ENCODE data around the gene CRYGC. TPM values are rescaled to one million over a fixed set of nuclear protein-coding genes. Genes with fewer than 3 reads are reported as not detected.
"Not testable (repeated sequence)": the region's sequence is repeated elsewhere in the genome, so short reads cannot be mapped to it uniquely, and the experiment has no call there.

CRYGC gene
- total RNA-seq, 2 donors from 2014 or later = not detected

DNA sequence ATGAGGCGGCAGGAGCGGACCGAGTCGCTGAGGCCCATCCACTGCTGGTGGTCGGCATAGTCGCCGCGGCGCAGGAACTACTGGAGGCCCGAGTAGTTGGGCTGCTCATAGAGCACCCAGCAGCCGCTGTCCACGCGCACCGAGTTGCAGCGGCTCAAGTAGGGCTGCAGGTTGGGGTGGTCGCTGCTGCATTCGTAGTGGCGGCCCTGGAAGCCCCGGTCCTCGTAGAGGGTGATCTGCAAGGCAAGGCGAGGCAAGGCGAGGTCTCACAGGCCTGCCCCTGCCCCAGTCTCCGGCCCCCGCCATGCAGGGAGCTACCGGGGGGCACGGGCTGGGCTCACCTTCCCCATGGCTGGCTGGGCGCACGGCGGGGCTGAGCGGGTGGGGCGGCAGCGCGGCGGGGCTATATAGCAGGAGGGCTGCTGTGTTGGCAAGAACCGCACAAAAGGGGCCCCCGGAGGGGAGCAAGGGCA is 17.3 kb downstream of the CRYGC start:
- not testable (repeated sequence) for H3K9me3 Mint-ChIP-seq; ATAC-seq; H3K27ac Mint-ChIP-seq; DNase-seq (ENCODE audit: low spot score in 2 of 2); H3K36me3 Mint-ChIP-seq

DNA sequence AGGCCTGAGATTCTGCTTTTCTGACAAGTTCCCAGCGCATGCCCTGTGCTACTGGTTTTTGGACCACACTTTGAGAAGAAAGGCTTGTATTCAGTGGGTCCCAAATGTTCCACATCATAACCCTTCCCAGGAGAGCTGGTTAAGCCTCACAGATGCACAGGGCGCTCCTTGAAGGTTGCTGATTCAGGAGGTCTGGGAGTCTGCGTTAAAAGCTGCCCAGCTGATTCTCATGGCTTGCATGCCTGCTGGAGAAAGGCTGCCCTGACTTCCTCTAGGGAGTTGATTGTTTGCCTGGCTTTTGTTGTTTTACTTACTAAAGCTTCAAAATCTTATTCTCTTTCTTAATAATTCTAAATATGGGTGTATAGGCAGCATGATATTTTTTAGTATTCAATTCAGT is 26.0 kb downstream of the CRYGC start:
- Mint-ChIP-seq H3K27ac (no peak overlapping the region), H3K36me3 (no peaks in the 10 kb centered on the region), H3K9me3 (no peaks in the 10 kb centered on the region)
- no peak for DNase-seq (ENCODE audit: low spot score in 2 of 2)
- no peak for ATAC-seq

DNA sequence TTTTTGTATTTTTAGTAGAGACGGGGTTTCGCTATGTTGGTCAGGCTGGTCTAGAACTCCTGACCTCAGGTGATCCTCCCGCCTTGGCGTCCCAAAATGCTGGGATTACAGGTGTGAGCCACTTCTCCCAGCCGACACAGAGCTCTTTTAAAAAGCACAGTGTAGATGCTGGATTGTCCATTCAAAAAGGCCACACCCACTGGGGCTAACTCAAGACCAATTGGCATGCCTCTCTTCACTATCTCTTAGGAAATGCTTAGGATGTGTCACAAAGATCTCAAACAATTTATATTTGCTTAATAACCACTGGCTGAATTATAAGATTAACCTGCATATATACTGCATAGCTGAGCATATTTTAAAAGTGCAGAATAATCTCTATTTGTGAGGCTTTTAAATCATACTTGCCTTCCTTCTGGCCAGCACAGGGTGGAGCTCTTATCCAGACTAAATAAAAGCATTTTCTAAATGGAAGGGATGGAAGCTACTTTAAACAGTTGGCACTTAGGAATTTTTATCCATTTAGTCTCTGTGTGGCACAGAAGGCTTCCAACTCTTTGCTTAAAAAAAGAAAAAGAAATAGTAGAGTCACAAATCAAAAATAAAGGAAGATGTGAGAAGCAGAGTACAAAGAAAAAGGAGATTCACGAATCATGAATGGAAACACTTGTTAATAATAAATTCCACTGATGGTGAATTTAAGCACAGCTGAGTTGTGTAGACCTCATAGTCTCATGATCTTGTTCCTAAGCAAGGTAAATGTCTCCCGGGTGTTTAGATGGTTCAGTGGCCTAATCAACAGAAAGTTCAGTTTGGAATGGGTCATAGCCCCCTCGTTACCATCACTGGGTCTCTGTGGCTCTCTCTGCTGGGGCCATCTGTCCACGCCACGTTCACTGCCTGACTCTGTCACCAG is 27.7 kb downstream of the CRYGC start:
- ATAC-seq = peak in 1 of 2 donors; percentile 16
- DNase-seq (ENCODE audit: low spot score in 2 of 2) = no peak
- Mint-ChIP-seq H3K27ac (no peak overlapping the region), H3K9me3 (no peaks in the 10 kb centered on the region), H3K36me3 (no peaks in the 10 kb centered on the region)

DNA sequence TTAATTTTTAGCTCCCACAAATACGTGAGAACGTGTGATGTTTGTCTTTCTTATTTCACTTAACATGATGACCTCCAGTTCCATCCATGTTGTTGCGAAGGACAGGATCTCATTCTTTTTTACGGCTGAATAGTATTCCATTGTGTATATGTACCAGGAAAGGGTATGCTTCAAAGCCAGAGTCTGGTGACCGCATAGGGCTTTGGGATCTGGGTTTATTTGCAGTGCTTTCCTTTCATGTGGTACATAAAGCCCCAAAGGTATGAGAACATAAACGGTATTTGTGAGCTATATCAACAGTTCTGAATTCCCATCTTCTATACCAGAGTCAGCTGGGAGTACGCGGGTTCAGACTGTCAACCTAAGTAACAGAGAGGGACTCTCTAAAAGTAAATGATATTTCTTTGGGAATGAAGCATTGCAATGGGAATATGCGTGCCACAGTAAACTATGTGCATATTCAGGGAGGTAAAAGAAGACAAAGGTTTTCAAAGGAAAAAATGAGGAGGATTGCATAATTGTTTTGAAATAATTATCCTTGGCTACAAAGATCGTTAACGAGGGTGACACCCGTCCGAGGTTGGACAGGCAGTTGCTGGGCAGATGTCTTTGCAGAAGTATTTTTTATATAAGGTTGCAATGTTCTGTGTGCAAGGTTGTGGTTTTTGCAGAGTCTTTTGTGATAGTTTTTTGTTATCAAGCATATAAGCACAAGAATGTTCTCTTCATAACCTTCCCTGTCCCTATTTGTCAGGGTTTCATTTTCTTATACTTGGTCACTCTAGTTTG is 29.8 kb downstream of the CRYGC start:
- no peak for DNase-seq (ENCODE audit: low spot score in 2 of 2)
- H3K36me3 Mint-ChIP-seq = no peaks in the 10 kb centered on the region

DNA sequence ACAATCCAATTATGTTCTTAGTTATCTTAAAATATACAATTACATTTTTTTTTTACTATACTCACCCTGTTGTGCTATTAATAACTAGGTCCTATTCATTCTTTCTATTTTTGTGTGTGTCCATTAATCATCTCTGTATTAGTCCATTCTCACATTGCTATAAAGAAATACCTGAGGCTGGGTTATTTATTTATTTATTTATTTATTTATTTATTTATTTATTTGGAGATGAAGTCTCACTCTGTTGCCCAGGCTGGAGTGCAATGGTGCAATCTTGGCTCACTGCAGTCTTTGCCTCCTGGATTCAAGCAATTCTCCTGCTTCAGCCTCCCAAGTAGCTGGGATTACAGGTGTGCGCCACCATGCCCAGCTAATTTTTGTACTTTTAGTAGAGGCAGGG is 30.9 kb downstream of the CRYGC start:
- DNase-seq (ENCODE audit: low spot score in 2 of 2); H3K9me3 Mint-ChIP-seq; H3K36me3 Mint-ChIP-seq; H3K27ac Mint-ChIP-seq; ATAC-seq: not testable (repeated sequence)

More for the DNA sequence above, 29.8 kb downstream of the CRYGC start:
- no peak for ATAC-seq
- no peak overlapping the region for H3K27ac Mint-ChIP-seq
- H3K9me3 Mint-ChIP-seq = no peaks in the 10 kb centered on the region

DNA sequence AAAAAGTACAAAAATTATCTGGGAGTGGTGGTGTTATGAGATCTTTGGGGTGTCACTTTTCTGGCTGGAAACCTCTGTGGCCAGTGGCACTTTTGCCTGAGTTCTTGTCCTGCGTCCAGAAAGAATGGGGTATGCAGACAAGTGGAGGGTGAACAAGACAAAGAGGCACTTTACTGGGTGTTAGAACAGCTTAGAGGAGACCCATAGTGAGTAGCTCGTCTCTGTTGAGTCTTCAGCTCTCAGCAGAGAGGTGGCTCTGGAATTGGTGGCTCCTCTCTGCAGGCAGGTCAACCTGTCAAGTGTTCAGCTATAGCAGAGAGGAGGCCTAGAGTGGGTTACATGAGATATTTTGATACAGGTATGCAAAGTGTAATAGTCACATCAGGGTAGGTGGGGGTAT is 31.4 kb downstream of the CRYGC start:
- ATAC-seq = no peak
- Mint-ChIP-seq H3K9me3 (no peaks in the 10 kb centered on the region), H3K27ac (no peak overlapping the region), H3K36me3 (no peaks in the 10 kb centered on the region)
- DNase-seq (ENCODE audit: low spot score in 2 of 2) = no peak

DNA sequence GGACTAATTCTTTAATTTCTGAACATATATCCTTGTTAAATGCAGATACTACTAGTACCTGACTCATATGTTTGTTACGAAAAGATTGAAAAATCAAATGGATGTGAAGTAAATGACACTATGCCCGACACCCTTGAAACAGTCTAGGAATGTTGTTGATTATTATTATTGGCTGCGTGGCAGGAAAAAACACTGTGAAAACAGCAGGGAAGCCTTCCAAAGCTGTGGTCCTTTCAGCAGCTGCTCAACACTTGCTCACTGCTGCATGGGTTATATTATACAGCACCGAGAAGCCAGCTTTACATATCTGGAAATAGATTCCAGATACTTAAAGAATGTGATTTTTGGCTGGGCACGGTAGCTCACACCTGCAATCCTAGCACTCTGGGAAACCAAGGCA is 31.8 kb downstream of the CRYGC start:
- no peak for DNase-seq (ENCODE audit: low spot score in 2 of 2)
- Mint-ChIP-seq H3K9me3 (no peaks in the 10 kb centered on the region), H3K36me3 (no peaks in the 10 kb centered on the region), H3K27ac (no peak overlapping the region)
- no peak for ATAC-seq

DNA sequence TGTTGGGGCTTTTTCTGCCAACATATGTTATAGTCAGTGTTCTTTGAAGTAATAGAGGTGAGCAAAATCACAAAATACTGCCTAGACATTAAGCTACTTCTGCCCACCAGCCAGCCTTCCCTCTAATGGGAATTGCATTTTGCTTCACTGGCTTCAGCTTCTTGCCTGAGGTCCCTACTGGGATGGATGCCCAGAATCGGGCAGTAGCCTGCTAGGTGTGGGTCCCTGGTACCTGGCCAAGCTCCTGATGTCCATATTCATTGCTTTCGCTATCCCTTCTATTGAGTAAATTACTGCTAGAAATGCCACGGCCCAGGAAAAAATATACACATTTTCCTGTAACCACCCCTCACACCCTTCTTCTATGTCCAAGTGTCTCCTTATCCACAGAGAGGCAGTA is 32.3 kb downstream of the CRYGC start:
- no peaks in the 10 kb centered on the region for H3K36me3 Mint-ChIP-seq
- no peak overlapping the region for H3K27ac Mint-ChIP-seq
- no peak for DNase-seq (ENCODE audit: low spot score in 2 of 2)
- no peaks in the 10 kb centered on the region for H3K9me3 Mint-ChIP-seq
- no peak for ATAC-seq

DNA sequence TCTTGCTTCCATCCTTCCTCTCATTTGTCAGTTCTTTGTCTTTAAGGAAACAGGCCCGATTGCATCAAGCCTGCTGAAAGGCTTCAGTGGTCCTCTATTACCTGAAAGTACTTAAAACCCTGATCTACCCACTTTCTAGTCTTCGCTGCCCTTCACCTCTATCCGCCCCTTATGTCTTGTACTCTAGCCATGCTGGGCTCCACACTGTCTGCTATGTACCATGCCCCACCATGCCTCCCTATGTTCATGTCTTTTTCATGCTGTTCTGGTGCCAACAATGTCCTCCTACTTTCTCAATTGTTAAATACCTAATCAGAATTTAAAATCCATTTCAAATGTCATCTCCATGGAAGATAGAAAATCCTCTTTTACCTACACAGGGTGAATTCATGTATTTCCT is 33.5 kb downstream of the CRYGC start:
- DNase-seq (ENCODE audit: low spot score in 2 of 2) = no peak
- no peak for ATAC-seq
- Mint-ChIP-seq H3K36me3 (no peaks in the 10 kb centered on the region), H3K27ac (no peak overlapping the region), H3K9me3 (no peaks in the 10 kb centered on the region)

DNA sequence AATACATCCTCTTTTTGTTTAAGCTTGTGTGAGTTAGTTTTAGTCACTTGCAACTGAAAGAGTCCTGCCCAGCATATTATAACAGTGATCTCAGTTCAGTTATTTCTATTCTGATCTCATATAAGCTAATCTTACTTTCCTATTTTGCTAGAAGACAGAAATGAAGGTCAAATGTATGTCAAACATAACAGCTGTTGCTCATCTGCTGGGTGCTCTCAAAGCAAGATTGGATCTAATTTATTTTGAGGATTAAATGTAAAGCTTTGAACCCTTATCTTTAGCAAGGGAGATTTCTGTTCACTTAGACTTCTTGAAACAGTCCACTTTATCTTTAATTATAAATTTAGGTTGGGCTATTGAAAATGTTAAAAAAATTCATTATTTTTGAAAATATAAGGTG is 36.5 kb downstream of the CRYGC start:
- no peak for ATAC-seq
- DNase-seq (ENCODE audit: low spot score in 2 of 2) = no peak
- no peak overlapping the region for H3K27ac Mint-ChIP-seq
- H3K9me3 Mint-ChIP-seq = no peaks in the 10 kb centered on the region
- H3K36me3 Mint-ChIP-seq = no peaks in the 10 kb centered on the region

DNA sequence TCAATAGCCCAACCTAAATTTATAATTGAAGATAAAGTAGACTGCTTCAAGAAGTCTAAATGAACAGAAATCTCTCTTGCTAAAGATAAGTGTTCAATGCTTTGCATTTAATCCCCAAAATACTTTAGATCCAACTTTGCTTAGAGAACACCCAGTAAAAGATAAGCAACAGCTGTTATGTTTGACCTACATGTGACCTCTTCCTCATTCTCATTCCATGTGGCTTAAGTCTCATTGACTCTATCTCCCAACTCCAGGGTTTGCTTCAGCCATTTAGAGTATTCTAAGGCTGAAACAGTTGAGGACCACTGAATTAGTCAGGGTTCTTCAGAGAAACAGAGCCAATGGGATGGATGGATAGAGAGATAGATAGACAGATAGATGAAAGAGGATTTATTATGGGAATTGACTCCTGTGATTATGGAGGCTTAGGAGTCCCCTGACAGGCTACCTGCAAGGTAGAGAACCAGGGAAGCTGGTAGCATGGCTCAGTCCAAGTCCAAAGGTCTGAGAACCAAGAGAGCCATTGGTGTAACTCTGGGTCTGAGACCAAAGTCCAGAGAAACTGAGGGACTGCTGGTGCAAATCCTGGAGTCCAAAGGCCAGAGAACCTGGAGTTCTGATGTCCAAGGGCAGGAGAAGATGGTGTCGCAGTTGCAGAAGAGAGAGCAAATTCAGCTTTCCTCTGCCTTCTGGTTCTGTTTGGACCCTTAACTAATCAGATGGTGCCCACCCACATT is 37.4 kb downstream of the CRYGC start:
- Mint-ChIP-seq H3K9me3 (no peaks in the 10 kb centered on the region), H3K27ac (no peak overlapping the region)
- ATAC-seq = no peak

DNA sequence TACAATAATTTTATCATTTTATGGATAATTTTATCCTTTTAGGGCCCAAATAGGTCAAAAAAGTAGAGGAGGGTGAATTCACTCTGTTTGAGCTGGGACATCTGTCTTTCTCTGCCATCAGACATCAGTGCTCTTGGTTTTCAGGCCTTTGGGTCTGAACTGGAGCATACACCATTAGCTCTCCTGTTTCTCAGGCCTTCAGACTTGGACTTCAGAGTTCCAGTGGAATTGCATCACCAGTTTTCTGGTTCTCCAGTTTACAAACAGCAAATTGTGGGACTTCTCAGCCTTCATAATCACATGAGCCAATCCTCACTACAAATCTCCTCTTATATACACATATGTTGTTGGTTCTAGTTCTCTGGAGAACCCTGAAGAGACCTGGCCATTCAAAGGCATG is 39.2 kb downstream of the CRYGC start:
- peaks cover 0 to 5% of the 10 kb centered on the region in 2 donors for H3K9me3 Mint-ChIP-seq
- DNase-seq (ENCODE audit: low spot score in 2 of 2) (no peak), ATAC-seq (no peak)
- no peaks in the 10 kb centered on the region for H3K36me3 Mint-ChIP-seq
- no peak overlapping the region for H3K27ac Mint-ChIP-seq

More for the DNA sequence above, 37.4 kb downstream of the CRYGC start:
- H3K36me3 Mint-ChIP-seq = no peaks in the 10 kb centered on the region
- no peak for DNase-seq (ENCODE audit: low spot score in 2 of 2)

DNA sequence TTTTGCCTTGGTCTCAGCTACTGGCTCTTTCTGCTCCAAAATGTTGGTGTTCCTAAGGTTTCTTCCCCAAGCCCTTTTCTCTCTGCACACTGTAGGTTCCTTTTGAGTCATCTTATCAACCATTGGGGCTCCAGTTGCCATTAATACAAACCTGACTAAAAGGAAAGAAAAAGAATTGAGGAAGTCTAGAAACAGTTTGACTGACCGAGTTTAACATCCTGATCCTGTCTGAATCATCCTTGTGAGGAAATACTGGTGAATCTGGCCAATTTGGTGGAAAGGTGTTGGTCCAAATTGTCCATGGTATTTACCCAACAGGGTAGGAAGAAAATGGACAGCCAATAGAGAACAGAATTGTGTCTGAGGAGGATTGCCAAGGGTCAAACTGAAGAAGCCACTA is 43.6 kb downstream of the CRYGC start:
- DNase-seq (ENCODE audit: low spot score in 2 of 2) (no peak), ATAC-seq (no peak)
- Mint-ChIP-seq H3K36me3 (no peaks in the 10 kb centered on the region), H3K27ac (no peak overlapping the region), H3K9me3 (peaks cover 0 to 5% of the 10 kb centered on the region in 2 donors)

DNA sequence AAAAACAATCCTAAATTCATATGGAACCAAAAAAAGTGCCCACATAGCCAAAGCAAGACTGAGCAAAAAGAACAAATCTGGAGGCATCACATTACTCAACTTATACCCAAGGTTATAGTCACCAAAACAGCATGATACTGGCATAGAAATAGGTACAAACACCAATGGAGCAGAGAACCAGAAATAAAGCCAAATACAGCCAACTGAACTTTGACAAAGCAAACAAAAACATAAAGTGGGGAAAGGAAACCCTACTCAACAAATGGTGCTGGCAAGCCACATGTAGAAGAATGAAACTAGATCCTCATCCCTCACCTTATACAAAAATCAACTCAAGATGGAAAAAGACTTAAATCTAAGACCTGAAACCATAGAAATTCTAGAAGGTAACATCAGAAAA is 45.8 kb downstream of the CRYGC start:
- Mint-ChIP-seq H3K27ac (no peak overlapping the region), H3K36me3 (no peaks in the 10 kb centered on the region), H3K9me3 (peaks cover 0 to 5% of the 10 kb centered on the region in 2 donors)
- no peak for ATAC-seq
- no peak for DNase-seq (ENCODE audit: low spot score in 2 of 2)

All from activated naive CD4-positive, alpha-beta T cell treated with anti-CD3 and anti-CD28 coated beads, Interleukin-2, amount 50 U/mL, for 72 hours (primary cell).